Prostate gland (tissue), 2 donors: ENCODE measurements around the gene ZMIZ1. TPM values are rescaled to one million over a fixed set of nuclear protein-coding genes. Genes with fewer than 3 reads are reported as not detected.

Experiments
- DNase-seq: peaks from one replicate; pipeline ENCODE4 v3.0.0-alpha.2; 2019; ENCODE audit warnings: low spot score
- H3K27ac ChIP-seq, 2 donors: fragments of 200-600 bp; sonication (generic); 2 replicates each; pipeline ENCODE4 v1.5.1; 2017 to 2019
- H3K27me3 ChIP-seq: fragments of 200-600 bp; sonication (generic); replicated peaks from 2 replicates; pipeline ENCODE4 v1.5.1; 2019; ENCODE audit not compliant: insufficient read depth
- H3K36me3 ChIP-seq, 2 donors: fragments of 200-600 bp; sonication (generic); 1 replicate in 1 of 2; 2 replicates in 1 of 2; pipeline versions ENCODE4 v1.5.1 to v1.8.1; 2017 to 2019
- H3K4me1 ChIP-seq: fragments of 200-600 bp; sonication (generic); replicated peaks from 2 replicates; pipeline ENCODE4 v1.5.1; 2019
- H3K4me3 ChIP-seq, 2 donors: fragments of 200-600 bp; sonication (generic); 2 replicates each; pipeline ENCODE4 v1.5.1; 2017 to 2019
- H3K9me3 ChIP-seq: fragments of 200-600 bp; sonication (generic); 2 replicates; pipeline ENCODE4 v1.5.1; 2017
- CTCF ChIP-seq, 4 experiments: fragments of 200-600 bp in 2 of 4; fragments of 450-650 bp in 2 of 4; sonication (generic) in 2 of 4; IDR thresholded peaks; 1 replicate in 3 of 4; 2 replicates in 1 of 4; pipeline ENCODE4 v1.5.1; 2016 to 2019; ENCODE audit warnings: antibody characterized with exemption in 4 of 4, mild to moderate bottlenecking in 2 of 4, moderate library complexity in 2 of 4
- POLR2A ChIP-seq: fragments of 450-650 bp; IDR thresholded peaks from one replicate; pipeline ENCODE4 v1.6.1; 2016; ENCODE audit warnings: antibody characterized with exemption, mild to moderate bottlenecking
- POLR2AphosphoS5 ChIP-seq: sonication (generic); formaldehyde crosslinking; IDR thresholded peaks from one replicate; pipeline ENCODE4 v1.6.1; 2017; ENCODE audit warnings: antibody characterized with exemption
- WGBS: methylation state at CpG from one replicate; pipeline ENCODE4 v1.1.5; 2018; 5-methylcytosine and 5-hydroxymethylcytosine counted together
- intact Hi-C: fragments of 100-400 bp; cut with DNase I; formaldehyde crosslinking; loops from one replicate; pipeline ENCODE4 v1.14.2; 2022
- total RNA-seq, 2 donors: library from RNA; depleted of rRNA; stranded (reverse); fragments of >200 nt; gene quantifications; one replicate each; pipeline ENCODE4 v1.1.0, GENCODE V29; 2016

ZMIZ1 gene
- total RNA-seq, 2 donors from 2014 or later = 69.6 to 78.5 TPM

DNA sequence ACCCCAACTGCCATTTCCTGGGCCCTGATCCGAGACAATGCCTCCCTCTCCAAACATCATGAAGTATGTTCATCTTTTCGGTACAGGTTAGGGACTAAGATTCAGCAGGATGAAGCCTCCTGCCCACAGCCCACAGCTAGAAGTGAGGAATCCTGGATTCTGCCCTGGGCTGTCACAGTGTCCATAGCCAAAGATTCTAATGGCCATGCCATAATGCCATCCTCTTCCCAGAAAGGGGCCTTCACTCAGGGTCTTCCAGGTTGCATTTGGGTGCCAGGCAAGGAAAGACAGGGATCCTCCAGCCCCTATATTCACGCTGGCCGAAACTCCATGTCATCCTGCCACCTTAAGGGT is 15.7 kb upstream of the ZMIZ1 start:
- H3K4me1 ChIP-seq = peaks cover 11% of the 10 kb centered on the region
- no peaks in the 10 kb centered on the region for H3K9me3 ChIP-seq
- H3K27ac ChIP-seq = no peak overlapping the region
- no peak for DNase-seq
- no peaks in the 10 kb centered on the region for H3K27me3 ChIP-seq
- H3K4me3 ChIP-seq = no peak overlapping the region
- 95% methylated on average over 4 of the region's 4 CpGs for WGBS
- intact Hi-C loops = loop anchor here (5.0 kb wide), 1 partner anchor 71 kb away; no protein-coding TSS in a partner anchor
- TF ChIP-seq CTCF (IDR thresholded peaks at IDR 0.05) = no peak
- no peak for TF ChIP-seq POLR2A
- TF ChIP-seq POLR2AphosphoS5 = no peak
- H3K36me3 ChIP-seq = no peaks in the 10 kb centered on the region

GRCh38 chr10:79053481-79054202 is 15.1 kb upstream of the ZMIZ1 start:
- intact Hi-C loops = loop anchor here (5.0 kb wide), 1 partner anchor 71 kb away; no protein-coding TSS in a partner anchor
- Histone ChIP-seq H3K27ac (no peak overlapping the region), H3K4me3 (no peak overlapping the region), H3K9me3 (no peaks in the 10 kb centered on the region), H3K4me1 (peaks cover 5% of the 10 kb centered on the region), H3K27me3 (no peaks in the 10 kb centered on the region), H3K36me3 (no peaks in the 10 kb centered on the region)
- no peak for DNase-seq
- no peak for TF ChIP-seq POLR2AphosphoS5
- no peak for TF ChIP-seq CTCF (IDR thresholded peaks at IDR 0.05)
- TF ChIP-seq POLR2A = no peak
- 89% methylated on average over 11 of the region's 11 CpGs for WGBS

DNA sequence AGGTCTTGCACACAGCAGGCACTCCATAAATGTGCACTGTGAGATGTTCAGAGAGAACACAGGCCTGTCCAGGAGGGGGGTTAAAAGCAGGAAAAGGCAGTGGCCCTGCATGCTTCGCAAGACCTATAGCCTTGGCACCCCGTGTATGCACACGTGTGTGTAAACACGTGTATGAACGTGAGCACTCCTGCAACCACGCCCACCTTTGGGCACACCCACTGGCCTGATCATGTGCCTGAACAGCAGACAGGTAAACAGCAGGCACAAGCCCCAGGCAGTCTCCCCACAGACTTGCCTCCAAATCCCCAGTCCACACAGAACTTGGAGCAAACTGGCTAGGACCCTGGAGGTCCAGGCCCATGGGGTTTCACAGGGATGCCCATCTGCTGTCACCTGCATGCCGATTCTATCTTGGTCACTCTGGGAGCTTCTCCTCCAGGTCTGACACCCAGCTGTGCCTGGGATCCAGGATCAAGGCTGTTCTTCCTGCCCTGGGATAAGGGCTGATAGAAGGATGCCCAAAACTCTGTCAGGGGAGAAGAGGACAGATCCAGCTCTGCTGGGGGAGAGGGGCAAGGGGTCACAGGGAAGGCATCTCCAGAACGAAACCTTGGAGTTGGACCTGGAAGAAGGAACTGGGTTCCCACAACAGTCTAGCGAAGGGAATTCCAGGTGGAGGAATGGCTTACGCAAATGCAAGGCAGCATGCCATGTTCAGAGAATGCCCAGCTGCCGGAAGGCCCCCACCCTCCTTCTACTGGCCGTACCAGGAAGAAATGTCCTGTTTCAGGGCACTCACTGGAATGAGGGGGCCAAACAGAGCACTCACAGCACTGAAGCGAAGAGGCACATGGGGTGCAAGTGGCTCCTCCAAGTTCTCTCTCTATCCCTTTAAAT is 14.3 kb upstream of the ZMIZ1 start:
- no peak overlapping the region for H3K4me3 ChIP-seq
- H3K27ac ChIP-seq = no peak overlapping the region
- 79% methylated on average over 13 of the region's 13 CpGs for WGBS
- no peaks in the 10 kb centered on the region for H3K36me3 ChIP-seq
- DNase-seq = peak; percentile 22
- no peaks in the 10 kb centered on the region for H3K9me3 ChIP-seq
- TF ChIP-seq CTCF (IDR thresholded peaks at IDR 0.05) (no peak), POLR2AphosphoS5 (peak; percentile 7)
- intact Hi-C loops = loop anchor here (5.0 kb wide), 1 partner anchor 72 kb away; no protein-coding TSS in a partner anchor
- H3K27me3 ChIP-seq = no peaks in the 10 kb centered on the region
- peaks cover 2% of the 10 kb centered on the region for H3K4me1 ChIP-seq

DNA sequence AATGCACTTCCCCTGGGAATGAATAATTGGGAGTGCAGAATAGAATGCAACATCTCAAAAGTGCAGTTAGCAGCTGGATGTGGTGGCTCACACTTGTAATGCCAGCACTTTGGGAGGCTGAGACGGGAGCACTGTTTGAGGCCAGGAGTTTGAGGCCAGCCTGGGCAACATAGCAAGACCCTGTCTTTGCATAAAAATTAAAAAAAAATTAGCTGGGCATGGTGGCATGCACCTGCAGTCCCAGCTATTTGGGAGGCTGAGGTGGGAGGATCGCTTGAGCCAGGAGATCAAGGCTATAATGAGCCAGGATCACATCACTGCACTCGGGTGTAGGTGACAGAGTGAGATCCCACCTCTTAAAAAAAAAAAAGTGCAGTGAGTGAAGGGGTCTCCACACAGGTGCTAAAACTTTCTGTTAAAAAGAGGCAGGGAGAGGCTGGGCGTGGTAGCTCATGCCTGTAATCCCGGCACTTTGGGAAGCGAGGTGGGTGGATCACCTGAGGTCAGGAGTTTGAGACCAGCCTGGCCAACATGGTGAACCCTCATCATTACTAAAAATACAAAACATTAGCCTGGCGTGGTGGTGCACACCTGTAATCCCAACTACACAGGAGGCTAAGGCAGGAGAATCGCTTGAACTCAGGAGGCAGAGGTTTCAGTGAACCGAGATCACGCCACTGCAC is 13.5 kb upstream of the ZMIZ1 start:
- Histone ChIP-seq H3K4me3 (no peak overlapping the region), H3K4me1 (peaks cover 7% of the 10 kb centered on the region), H3K36me3 (no peaks in the 10 kb centered on the region), H3K27ac (no peak overlapping the region), H3K27me3 (no peaks in the 10 kb centered on the region), H3K9me3 (no peaks in the 10 kb centered on the region)
- no peak for DNase-seq
- intact Hi-C loops = no loop called here
- TF ChIP-seq POLR2A = no peak
- TF ChIP-seq POLR2AphosphoS5 = no peak
- no peak for TF ChIP-seq CTCF (IDR thresholded peaks at IDR 0.05)
- 95% methylated on average over 10 of the region's 10 CpGs for WGBS
